HG03460 (cell line): ENCODE results near the gene PAGR1.
A peak's percentile ranks its signal among the peaks of the same experiment; 100 is the strongest.
"Not testable (repeated sequence)": the region's sequence is repeated elsewhere in the genome, so short reads cannot be mapped to it uniquely, and the experiment has no call there.

Experiments used
- ATAC-seq: cut with Tn5 transposase; IDR thresholded peaks from one replicate; pipeline ENCODE4 v1.9.1; 2021; ENCODE audit not compliant: unreplicated experiment

The PAGR1 gene

GRCh38 chr16:29862383-29862883, 46.5 kb downstream of the PAGR1 start:
- ATAC-seq: no peak

GRCh38 chr16:29862884-29863668, 47.1 kb downstream of the PAGR1 start, which contains the start of gene CDIPT:
TSS of gene CDIPT (minus strand) at chr16:29863226. CDS start at chr16:29862857, 369 bp downstream.
- ATAC-seq: peak; percentile 95

DNA sequence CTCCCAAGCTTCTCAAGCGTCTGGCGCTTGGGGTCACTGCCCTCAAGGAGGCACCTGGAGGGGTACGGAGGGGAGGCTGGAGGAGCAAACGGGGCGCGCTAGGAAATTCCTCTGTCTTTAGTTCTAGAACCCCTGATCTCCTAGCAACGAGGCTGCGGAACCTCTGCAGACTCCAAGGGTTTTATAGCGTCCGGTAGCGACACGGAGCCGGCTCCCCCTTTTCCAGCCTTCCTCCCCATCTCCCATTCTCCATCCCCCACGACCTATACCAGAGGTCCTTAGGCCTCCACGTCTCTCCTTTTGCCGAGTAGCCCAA, 47.7 kb downstream of the PAGR1 start:
- no peak for ATAC-seq

DNA sequence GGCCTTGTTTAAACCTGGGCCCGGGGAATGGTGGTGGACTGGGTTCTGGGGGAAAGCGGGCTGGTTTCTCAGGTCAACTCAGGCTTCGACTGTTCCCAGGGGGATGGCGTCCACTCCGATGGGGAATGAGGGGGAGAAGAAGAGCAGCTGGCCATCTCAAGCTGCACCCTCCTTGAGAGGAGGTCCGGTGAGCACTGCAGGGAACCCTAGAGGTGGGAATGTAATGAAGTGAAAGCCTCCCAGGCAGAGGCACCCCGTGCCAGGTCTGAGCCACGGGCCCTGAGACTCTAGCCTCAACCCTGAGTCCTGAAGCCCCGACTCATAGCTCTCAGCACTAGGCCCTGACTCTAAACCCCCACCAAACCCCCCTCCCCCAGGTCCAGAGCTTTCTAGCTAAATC, 48.3 kb downstream of the PAGR1 start:
- ATAC-seq: no peak

GRCh38 chr16:29868396-29869009, 52.6 kb downstream of the PAGR1 start:
- ATAC-seq: no peak

- ATAC-seq: not testable (repeated sequence)
Measured at GRCh38 chr16:29869067-29869466, 53.1 kb downstream of the PAGR1 start.
